HS-5 (cell line): ENCODE measurements around the gene PTPN22.

ENCODE experiments used
- DNase-seq: peaks from one replicate; pipeline ENCODE4 v3.0.0-alpha.2; 2012; ENCODE audit warnings: low read depth

Gene PTPN22

GRCh38 chr1:113871597-113872113 lies at the start of gene PTPN22:
TSS of gene PTPN22 (minus strand) at chr1:113871712.
- DNase-seq: peak; percentile 54

- DNase-seq: no peak
Observed at GRCh38 chr1:113918243-113918642, 46.7 kb upstream of the PTPN22 start.

- DNase-seq: no peak
Observed at GRCh38 chr1:113917400-113918082, 46.0 kb upstream of the PTPN22 start.

- DNase-seq: no peak
Observed at GRCh38 chr1:113916974-113917373, 45.5 kb upstream of the PTPN22 start.

GRCh38 chr1:113913887-113914664 lies 42.6 kb upstream of the PTPN22 start:
- DNase-seq: no peak

- no peak for DNase-seq
Observed at GRCh38 chr1:113913312-113913668, 41.8 kb upstream of the PTPN22 start.

GRCh38 chr1:113912594-113913311 lies 41.2 kb upstream of the PTPN22 start:
- DNase-seq: no peak

GRCh38 chr1:113905435-113905861 lies 33.9 kb upstream of the PTPN22 start:
- DNase-seq: no peak

- DNase-seq: peak; percentile 99
Observed at GRCh38 chr1:113904674-113905434, 33.3 kb upstream of the PTPN22 start, which contains the start of the genes AP4B1 and DCLRE1B. TSS of gene AP4B1 (minus strand) at chr1:113904799. CDS start at chr1:113904717, 82 bp downstream. TSS of gene DCLRE1B (plus strand) at chr1:113905326. CDS start at chr1:113905587, 261 bp downstream.

GRCh38 chr1:113904293-113904673 lies 32.8 kb upstream of the PTPN22 start:
- no peak for DNase-seq

- DNase-seq: no peak
Observed at GRCh38 chr1:113903501-113904292, 32.2 kb upstream of the PTPN22 start.

GRCh38 chr1:113901191-113901590 lies 29.7 kb upstream of the PTPN22 start:
- no peak for DNase-seq

GRCh38 chr1:113899111-113899510 lies 27.6 kb upstream of the PTPN22 start:
- no peak for DNase-seq

- DNase-seq: no peak
Observed at GRCh38 chr1:113898241-113898814, 26.8 kb upstream of the PTPN22 start.

- DNase-seq: no peak
Observed at GRCh38 chr1:113895961-113896360, 24.4 kb upstream of the PTPN22 start.

- no peak for DNase-seq
Observed at GRCh38 chr1:113895098-113895497, 23.6 kb upstream of the PTPN22 start.

- DNase-seq: no peak
Observed at GRCh38 chr1:113893267-113893666, 21.8 kb upstream of the PTPN22 start.

GRCh38 chr1:113891631-113892220 lies 20.2 kb upstream of the PTPN22 start:
- no peak for DNase-seq

GRCh38 chr1:113890816-113891215 lies 19.3 kb upstream of the PTPN22 start:
- DNase-seq: no peak
